IMR-90 (cell line): ENCODE measurements around the gene AREL1. TPM values are rescaled to one million over a fixed set of nuclear protein-coding genes. Genes with fewer than 3 reads are reported as not detected.
A peak's percentile ranks its signal among the peaks of the same experiment; 100 is the strongest.

Experiments
- ATAC-seq: fragments of 200-7000 bp; cut with Tn5 transposase; 2 replicates; pipeline ENCODE4 v1.9.1; 2020; ENCODE audit warnings: low read depth, mild to moderate bottlenecking, moderate library complexity
- BruUV-seq: library from RNA; stranded (reverse); fragments of 400-500 nt; replicated peaks from 2 replicates; lab custom pipeline; 2021; lab: Mats Ljungman, UMichigan
- CTCF ChIA-PET: fragments of 300-600 bp; formaldehyde crosslinking; extraction: SDS; loops from one replicate; lab custom pipeline; 2021; ENCODE audit warnings: antibody characterized with exemption; lab: Yijun Ruan, JAX
- POLR2A ChIA-PET: fragments of 300-600 bp; sonication (Branson Sonifier 250); formaldehyde crosslinking; loops from one replicate; lab custom pipeline; 2022; ENCODE audit warnings: antibody characterized with exemption; ENCODE audit not compliant: unreplicated experiment; lab: Charles Lee
- DNase-seq: peaks from one replicate; pipeline ENCODE4 v3.0.0; 2013
- H2AFZ ChIP-seq: replicated peaks from 2 replicates; pipeline ENCODE3; 2013; ENCODE audit warnings: low read length, mild to moderate bottlenecking; ENCODE audit not compliant: poor library complexity
- H2AK5ac ChIP-seq: 2 replicates; pipeline ENCODE4 v1.6.1; 2013; ENCODE audit warnings: low read depth, low read length, inconsistent platforms
- H2AK9ac ChIP-seq: replicated peaks from 2 replicates; pipeline ENCODE3; 2013; ENCODE audit warnings: mild to moderate bottlenecking, low read depth, low read length, moderate library complexity; ENCODE audit not compliant: poor library complexity
- H2BK120ac ChIP-seq: 2 replicates; pipeline ENCODE4 v1.6.1; 2013; ENCODE audit warnings: low read depth, low read length, inconsistent platforms
- H2BK15ac ChIP-seq: 3 replicates; pipeline ENCODE4 v1.6.1; 2013; ENCODE audit warnings: low read depth, low read length, inconsistent platforms
- H2BK20ac ChIP-seq: 2 replicates; pipeline ENCODE4 v1.6.1; 2013; ENCODE audit warnings: low read depth, mild to moderate bottlenecking, inconsistent platforms, low read length, moderate library complexity
- H2BK5ac ChIP-seq: 2 replicates; pipeline ENCODE4 v1.6.1; 2013; ENCODE audit warnings: mild to moderate bottlenecking, low read depth, low read length, inconsistent platforms; ENCODE audit not compliant: poor library complexity, severe bottlenecking
- H3K14ac ChIP-seq: replicated peaks from 2 replicates; pipeline ENCODE4 v1.6.1; 2013; ENCODE audit warnings: low read depth, low read length, inconsistent platforms
- H3K18ac ChIP-seq: 2 replicates; pipeline ENCODE4 v1.6.1; 2013; ENCODE audit warnings: low read depth, low read length, control low read depth
- H3K23ac ChIP-seq: 2 replicates; pipeline ENCODE4 v1.6.1; 2013; ENCODE audit warnings: low read depth, low read length, inconsistent platforms
- H3K27ac ChIP-seq: 2 replicates; pipeline ENCODE4 v1.5.1; 2013; ENCODE audit warnings: mild to moderate bottlenecking, control low read depth, low read length; ENCODE audit not compliant: insufficient read depth
- H3K27me3 ChIP-seq: 2 replicates; pipeline ENCODE4 v1.6.1; 2013; ENCODE audit warnings: low read length; ENCODE audit not compliant: control insufficient read depth, insufficient read depth
- H3K36me3 ChIP-seq: 2 replicates; pipeline ENCODE4 v1.6.1; 2013; ENCODE audit warnings: low read length, mixed read lengths; ENCODE audit not compliant: control insufficient read depth, insufficient read depth
- H3K4ac ChIP-seq: 2 replicates; pipeline ENCODE4 v1.6.1; 2013; ENCODE audit warnings: low read depth, low read length, inconsistent platforms
- H3K4me1 ChIP-seq: 2 replicates; pipeline ENCODE4 v1.6.1; 2013; ENCODE audit warnings: low read length, mixed read lengths; ENCODE audit not compliant: control insufficient read depth, insufficient read depth
- H3K4me2 ChIP-seq: 2 replicates; pipeline ENCODE4 v1.6.1; 2013; ENCODE audit warnings: low read depth, mild to moderate bottlenecking, control low read depth, low read length, moderate library complexity
- H3K4me3 ChIP-seq: 2 replicates; pipeline ENCODE4 v1.5.1; 2013; ENCODE audit warnings: low read depth, mild to moderate bottlenecking, control low read depth, low read length, moderate library complexity; ENCODE audit not compliant: insufficient read depth
- H3K56ac ChIP-seq: 2 replicates; pipeline ENCODE4 v1.6.1; 2013; ENCODE audit warnings: low read length, inconsistent platforms; ENCODE audit not compliant: insufficient read depth; ENCODE audit errors: extremely low read depth
- H3K79me1 ChIP-seq, 2 experiments: 2 replicates each; pipeline ENCODE4 v1.6.1; 2013; ENCODE audit warnings: low read length in 2 of 2, inconsistent platforms in 1 of 2, low read depth in 1 of 2
- H3K9ac ChIP-seq: 2 replicates; pipeline ENCODE4 v1.6.1; 2013; ENCODE audit warnings: low read depth, low read length, control low read depth
- H3K9me1 ChIP-seq: 2 replicates; pipeline ENCODE4 v1.6.1; 2013; ENCODE audit warnings: low read length, inconsistent platforms; ENCODE audit not compliant: insufficient read depth
- H3K9me3 ChIP-seq: 2 replicates; pipeline ENCODE4 v1.6.1; 2013; ENCODE audit warnings: low read length; ENCODE audit not compliant: control insufficient read depth, insufficient read depth
- H4K20me1 ChIP-seq: 2 replicates; pipeline ENCODE4 v1.6.1; 2013; ENCODE audit warnings: low read length, inconsistent platforms; ENCODE audit not compliant: insufficient read depth
- H4K5ac ChIP-seq: 2 replicates; pipeline ENCODE4 v1.6.1; 2013; ENCODE audit warnings: mild to moderate bottlenecking, low read depth, low read length, control low read depth
- H4K8ac ChIP-seq, 2 experiments: 2 replicates each; pipeline ENCODE4 v1.6.1; 2013; ENCODE audit warnings: low read depth in 2 of 2, low read length in 2 of 2, control low read depth in 1 of 2, inconsistent platforms in 1 of 2
- H4K91ac ChIP-seq: 2 replicates; pipeline ENCODE4 v1.6.1; 2013; ENCODE audit warnings: low read depth, low read length, inconsistent platforms; ENCODE audit not compliant: insufficient read depth
- CHD1 ChIP-seq: IDR thresholded peaks from 2 replicates; pipeline ENCODE4 v1.6.1; 2012; ENCODE audit warnings: low read depth, low read length, improper control_type of control experiment
- CTCF ChIP-seq: conservative IDR thresholded peaks from 2 replicates; pipeline ENCODE4 v1.5.1; 2012; ENCODE audit warnings: mild to moderate bottlenecking, low read depth, low read length, improper control_type of control experiment
- MAFK ChIP-seq: IDR thresholded peaks from 2 replicates; pipeline ENCODE4 v1.6.1; 2012; ENCODE audit warnings: low read depth, low read length, improper control_type of control experiment
- MAZ ChIP-seq: IDR thresholded peaks from 2 replicates; pipeline ENCODE4 v1.6.1; 2012; ENCODE audit warnings: low read depth, mild to moderate bottlenecking, low read length, improper control_type of control experiment, moderate library complexity, borderline replicate concordance
- POLR2A ChIP-seq: IDR thresholded peaks from 2 replicates; pipeline ENCODE4 v1.6.1; 2012; ENCODE audit warnings: mild to moderate bottlenecking, low read depth, low read length
- RCOR1 ChIP-seq: IDR thresholded peaks from 2 replicates; pipeline ENCODE4 v1.6.1; 2012; ENCODE audit warnings: mild to moderate bottlenecking, low read length, improper control_type of control experiment; ENCODE audit not compliant: insufficient replicate concordance
- SMC3 ChIP-seq: fragments of 150-350 bp; IDR thresholded peaks from 2 replicates; pipeline ENCODE4 v1.6.1; 2016; ENCODE audit warnings: low read depth, mild to moderate bottlenecking, antibody characterized with exemption, low read length, moderate library complexity
- USF2 ChIP-seq: fragments of 150-350 bp; IDR thresholded peaks from 2 replicates; pipeline ENCODE4 v1.6.1; 2017; ENCODE audit warnings: mild to moderate bottlenecking, antibody characterized with exemption, low read length, low read depth
- WGBS, 2 experiments: methylation state at CpG; one replicate each; pipeline versions ENCODE4 v1.1.5 to v1.1.7; 2013; ENCODE audit warnings: missing lambda C conversion rate in 2 of 2; ENCODE audit not compliant: insufficient read length in 1 of 2; ENCODE audit errors: extremely low coverage in 2 of 2; 5-methylcytosine and 5-hydroxymethylcytosine counted together
- dilution Hi-C: fragments of 300-500 bp; cut with HindIII; formaldehyde crosslinking; loops from one replicate; pipeline ENCODE4 v1.14.3; 2018; ENCODE audit warnings: low sequenced_read_pairs; ENCODE audit not compliant: unreplicated experiment
- in situ Hi-C: fragments of 300-500 bp; cut with MboI; formaldehyde crosslinking; loops from 3 replicates; pipeline ENCODE4 v1.14.3; 2019; ENCODE audit warnings: low sequenced_read_pairs, inconsistent platforms, mixed read lengths
- intact Hi-C: fragments of 100-400 bp; cut with micrococcal nuclease; formaldehyde crosslinking; loops from 2 replicates; pipeline ENCODE4 v1.10.0; 2022
- polyA plus RNA-seq, 3 experiments: library from polyadenylated mRNA; depleted of rRNA; stranded (reverse); fragments of >200 nt; gene quantifications; 2 replicates each; pipeline ENCODE4 v1.2.3, GENCODE V29; 2012; ENCODE audit warnings: low replicate concordance in 1 of 3
- total RNA-seq: library from RNA; depleted of rRNA; stranded (reverse); fragments of >200 nt; gene quantifications from 2 replicates; pipeline ENCODE4 v1.2.3, GENCODE V29; 2012

AREL1 gene
- total and polyA plus RNA-seq, 2 of the 4 experiments (the other 2 are of a cell fraction) = 30.0 to 39.3 TPM

- H3K79me1 ChIP-seq = peaks cover 0 to 25% of the 10 kb centered on the region in 2 experiments; a peak in 2 of 4 replicates
- peak overlapping the region; percentile 93 for H2BK120ac ChIP-seq
- ATAC-seq (no peak), DNase-seq (no peak)
- H3K36me3 ChIP-seq = no peaks in the 10 kb centered on the region
- BruUV-seq = no TSS peak
- H3K4me3 ChIP-seq = no peak overlapping the region
- no peak overlapping the region for H2BK5ac ChIP-seq
- H2AFZ ChIP-seq = peak overlapping the region; percentile 53
- peak overlapping the region in 1 of 2 experiments; percentile 91; a peak in 2 of 4 replicates for H4K8ac ChIP-seq
- H3K27me3 ChIP-seq = no peaks in the 10 kb centered on the region
- peak overlapping the region; percentile 94 for H3K4ac ChIP-seq
- no peak overlapping the region for H3K9ac ChIP-seq
- intact Hi-C loops = no loop called here
- no peak for TF ChIP-seq POLR2A
- TF ChIP-seq CTCF = no peak
- no peak for TF ChIP-seq SMC3
- TF ChIP-seq CHD1 = no peak
- peak; percentile 37; the same call in 1 of the 2 replicates for TF ChIP-seq USF2
- no peak for TF ChIP-seq MAFK
- TF ChIP-seq RCOR1 = no peak
- no peak for TF ChIP-seq MAZ
- no peak overlapping the region; the same call in 1 of the 2 replicates for H4K5ac ChIP-seq
- no peaks in the 10 kb centered on the region for H3K9me3 ChIP-seq
- H2AK9ac ChIP-seq = no peak overlapping the region
- peak overlapping the region; percentile 48; the same call in 1 of the 2 replicates for H3K23ac ChIP-seq
- peak overlapping the region; percentile 92 for H3K14ac ChIP-seq
- POLR2A ChIA-PET = no interaction called here
- peak overlapping the region; percentile 77 for H2AK5ac ChIP-seq
- no peak overlapping the region for H3K27ac ChIP-seq
- 80% methylated on average over 1 of the region's 6 CpGs; no CpG with 5 or more reads in 1 of the 2 experiments for WGBS, 2 experiments
- CTCF ChIA-PET = interaction anchor here (0.6 kb wide), 1 partner anchor 141 kb away, joined by 5 read pairs; no protein-coding TSS in a partner anchor
- H4K20me1 ChIP-seq = no peaks in the 10 kb centered on the region
- peak overlapping the region; percentile 83 for H2BK20ac ChIP-seq
- peak overlapping the region; percentile 95 for H4K91ac ChIP-seq
- peaks cover 40% of the 10 kb centered on the region for H3K4me1 ChIP-seq
- peak overlapping the region; percentile 77; the same call in 1 of the 2 replicates for H3K18ac ChIP-seq
- H3K9me1 ChIP-seq = peaks cover 51% of the 10 kb centered on the region
- H2BK15ac ChIP-seq = peak overlapping the region; percentile 95; the same call in 2 of the 3 replicates
- H3K56ac ChIP-seq = no peak overlapping the region
- H3K4me2 ChIP-seq = no peak overlapping the region
- in situ Hi-C loops = no loop called here
- dilution Hi-C loops = no loop called here
Measured at GRCh38 chr14:74621556-74621955, 91.3 kb downstream of the AREL1 start.
